ENCODE results near the gene SCAPER. TPM values are rescaled to one million over a fixed set of nuclear protein-coding genes. Genes with fewer than 3 reads are reported as not detected.

Gene SCAPER
- total and polyA plus RNA-seq, 4 donors = 3.3 to 18.0 (median 9.9) TPM

DNA sequence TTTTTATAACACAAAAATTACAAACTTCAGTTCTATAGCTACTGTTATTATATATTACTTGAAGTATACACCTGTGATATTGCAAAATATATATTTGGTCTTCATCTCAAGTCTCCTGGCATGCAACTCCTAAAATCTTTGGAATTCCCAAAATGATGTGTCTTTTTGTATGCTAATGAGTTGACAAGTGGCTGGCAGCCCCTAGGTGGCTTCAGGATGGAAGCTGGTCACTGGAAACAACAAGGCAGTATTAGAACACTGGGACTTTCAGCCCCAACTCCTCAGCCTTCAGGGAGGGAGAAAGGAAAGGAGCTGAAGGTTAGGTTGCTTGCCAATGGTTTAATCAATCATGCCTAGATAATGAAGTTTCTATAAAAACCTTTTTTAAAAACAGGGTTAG is 112.0 kb downstream of the SCAPER start:
- no peaks in the 10 kb centered on the region for H3K4me1 ChIP-seq (ENCODE audit: control insufficient read depth in 4 of 4, insufficient read depth in 4 of 4, low read length in 3 of 4)
- H3K36me3 ChIP-seq (ENCODE audit: control insufficient read depth in 4 of 4, insufficient read depth in 3 of 4, low read depth in 1 of 4, low read length in 3 of 4) = peaks cover 0 to 30% (median 20%) of the 10 kb centered on the region in 4 donors
- DNase-seq (ENCODE audit: low spot score) = no peak
- H3K4me3 ChIP-seq (ENCODE audit: low read depth in 1 of 3, low read length in 3 of 3) = no peak overlapping the region
- H3K9ac ChIP-seq (ENCODE audit: low read depth in 1 of 2, low read length in 2 of 2) = no peak overlapping the region
- H3K27me3 ChIP-seq (ENCODE audit: control insufficient read depth in 4 of 4, insufficient read depth in 4 of 4, low read length in 3 of 4) = no peaks in the 10 kb centered on the region
- no peak overlapping the region for H3K27ac ChIP-seq (ENCODE audit: low read depth in 1 of 2, low read length in 2 of 2)
- TF ChIP-seq HNF4G (IDR thresholded peaks at IDR 0.05) (no peak), TAF1 (conservative IDR thresholded peaks at IDR 0.05) (no peak), YY1 (IDR thresholded peaks at IDR 0.05) (no peak), NR2F2 (IDR thresholded peaks at IDR 0.05) (no peak)
- TF ChIP-seq, protein P1, sequence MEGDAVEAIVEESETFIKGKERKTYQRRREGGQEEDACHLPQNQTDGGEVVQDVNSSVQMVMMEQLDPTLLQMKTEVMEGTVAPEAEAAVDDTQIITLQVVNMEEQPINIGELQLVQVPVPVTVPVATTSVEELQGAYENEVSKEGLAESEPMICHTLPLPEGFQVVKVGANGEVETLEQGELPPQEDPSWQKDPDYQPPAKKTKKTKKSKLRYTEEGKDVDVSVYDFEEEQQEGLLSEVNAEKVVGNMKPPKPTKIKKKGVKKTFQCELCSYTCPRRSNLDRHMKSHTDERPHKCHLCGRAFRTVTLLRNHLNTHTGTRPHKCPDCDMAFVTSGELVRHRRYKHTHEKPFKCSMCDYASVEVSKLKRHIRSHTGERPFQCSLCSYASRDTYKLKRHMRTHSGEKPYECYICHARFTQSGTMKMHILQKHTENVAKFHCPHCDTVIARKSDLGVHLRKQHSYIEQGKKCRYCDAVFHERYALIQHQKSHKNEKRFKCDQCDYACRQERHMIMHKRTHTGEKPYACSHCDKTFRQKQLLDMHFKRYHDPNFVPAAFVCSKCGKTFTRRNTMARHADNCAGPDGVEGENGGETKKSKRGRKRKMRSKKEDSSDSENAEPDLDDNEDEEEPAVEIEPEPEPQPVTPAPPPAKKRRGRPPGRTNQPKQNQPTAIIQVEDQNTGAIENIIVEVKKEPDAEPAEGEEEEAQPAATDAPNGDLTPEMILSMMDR (IDR thresholded peaks at IDR 0.05; ENCODE audit: low read depth, low read length, missing input control) = no peak
- H3K9me3 ChIP-seq (ENCODE audit: control insufficient read depth in 4 of 4, low read length in 3 of 4) = no peaks in the 10 kb centered on the region

DNA sequence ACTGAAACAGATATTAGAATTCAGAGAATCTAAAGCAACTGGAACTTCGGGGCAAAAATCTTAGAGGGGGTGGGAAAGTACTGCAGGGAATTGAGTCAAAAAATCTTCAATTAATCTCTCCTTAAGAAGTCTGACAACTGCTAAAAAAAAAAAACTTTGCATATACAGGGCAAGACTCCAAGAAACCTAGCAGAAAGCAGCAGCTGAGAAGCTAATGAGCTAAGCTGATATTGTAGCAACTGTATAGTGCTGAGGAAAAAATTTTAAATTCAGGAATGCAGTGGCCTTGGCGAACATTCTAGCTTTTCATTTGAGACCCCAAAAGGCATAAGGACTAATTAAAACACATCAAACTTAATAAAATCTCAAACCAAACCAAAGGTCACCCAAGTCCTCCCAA is 113.6 kb downstream of the SCAPER start:
- Histone ChIP-seq H3K4me3 (ENCODE audit: low read depth in 1 of 3, low read length in 3 of 3) (no peak overlapping the region), H3K27me3 (ENCODE audit: control insufficient read depth in 4 of 4, insufficient read depth in 4 of 4, low read length in 3 of 4) (no peaks in the 10 kb centered on the region), H3K9me3 (ENCODE audit: control insufficient read depth in 4 of 4, low read length in 3 of 4) (no peaks in the 10 kb centered on the region), H3K27ac (ENCODE audit: low read depth in 1 of 2, low read length in 2 of 2) (no peak overlapping the region), H3K9ac (ENCODE audit: low read depth in 1 of 2, low read length in 2 of 2) (no peak overlapping the region), H3K4me1 (ENCODE audit: control insufficient read depth in 4 of 4, insufficient read depth in 4 of 4, low read length in 3 of 4) (no peaks in the 10 kb centered on the region), H3K36me3 (ENCODE audit: control insufficient read depth in 4 of 4, insufficient read depth in 3 of 4, low read depth in 1 of 4, low read length in 3 of 4) (peaks cover 0 to 30% (median 20%) of the 10 kb centered on the region in 4 donors)
- WGBS = 97% methylated on average over 2 of the region's 2 CpGs
- TF ChIP-seq RAD21 (IDR thresholded peaks at IDR 0.05) (no peak), HNF4A (conservative IDR thresholded peaks at IDR 0.05) (no peak), FOXA1 (IDR thresholded peaks at IDR 0.05) (no peak), HNF4G (IDR thresholded peaks at IDR 0.05) (no peak)
- TF ChIP-seq, protein P1 (IDR thresholded peaks at IDR 0.05; ENCODE audit: low read depth, low read length, missing input control) = no peak
- TF ChIP-seq, protein P2, sequence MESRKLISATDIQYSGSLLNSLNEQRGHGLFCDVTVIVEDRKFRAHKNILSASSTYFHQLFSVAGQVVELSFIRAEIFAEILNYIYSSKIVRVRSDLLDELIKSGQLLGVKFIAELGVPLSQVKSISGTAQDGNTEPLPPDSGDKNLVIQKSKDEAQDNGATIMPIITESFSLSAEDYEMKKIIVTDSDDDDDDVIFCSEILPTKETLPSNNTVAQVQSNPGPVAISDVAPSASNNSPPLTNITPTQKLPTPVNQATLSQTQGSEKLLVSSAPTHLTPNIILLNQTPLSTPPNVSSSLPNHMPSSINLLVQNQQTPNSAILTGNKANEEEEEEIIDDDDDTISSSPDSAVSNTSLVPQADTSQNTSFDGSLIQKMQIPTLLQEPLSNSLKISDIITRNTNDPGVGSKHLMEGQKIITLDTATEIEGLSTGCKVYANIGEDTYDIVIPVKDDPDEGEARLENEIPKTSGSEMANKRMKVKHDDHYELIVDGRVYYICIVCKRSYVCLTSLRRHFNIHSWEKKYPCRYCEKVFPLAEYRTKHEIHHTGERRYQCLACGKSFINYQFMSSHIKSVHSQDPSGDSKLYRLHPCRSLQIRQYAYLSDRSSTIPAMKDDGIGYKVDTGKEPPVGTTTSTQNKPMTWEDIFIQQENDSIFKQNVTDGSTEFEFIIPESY (IDR thresholded peaks at IDR 0.05) = no peak
- DNase-seq (ENCODE audit: low spot score) = no peak

DNA sequence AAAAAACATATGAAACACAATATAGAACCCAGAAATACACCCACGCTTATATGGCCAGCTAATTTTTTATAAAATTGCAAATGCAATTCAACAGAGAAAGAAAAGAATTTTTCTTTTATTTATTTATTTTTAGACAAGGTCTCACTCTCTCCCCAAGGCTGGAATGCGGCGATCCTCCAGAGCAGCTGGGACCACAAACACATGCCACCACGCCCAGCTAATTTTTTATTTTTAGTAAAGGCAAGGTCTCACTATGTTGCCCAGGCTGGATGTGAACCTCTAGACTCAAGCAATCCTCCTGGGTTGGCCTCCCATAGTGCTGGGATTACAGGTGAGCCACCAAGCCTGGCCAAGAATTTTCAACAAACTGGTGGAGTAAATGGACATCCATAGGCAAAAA is 117.9 kb downstream of the SCAPER start:
- H3K4me1 ChIP-seq (ENCODE audit: control insufficient read depth in 4 of 4, insufficient read depth in 4 of 4, low read length in 3 of 4) = no peaks in the 10 kb centered on the region
- no peaks in the 10 kb centered on the region for H3K27me3 ChIP-seq (ENCODE audit: control insufficient read depth in 4 of 4, insufficient read depth in 4 of 4, low read length in 3 of 4)
- no peak for DNase-seq (ENCODE audit: low spot score)
- H3K36me3 ChIP-seq (ENCODE audit: control insufficient read depth in 4 of 4, insufficient read depth in 3 of 4, low read depth in 1 of 4, low read length in 3 of 4) = peaks cover 0 to 6% (median 5%) of the 10 kb centered on the region in 4 donors
- H3K9ac ChIP-seq (ENCODE audit: low read depth in 1 of 2, low read length in 2 of 2) = no peak overlapping the region
- no peak overlapping the region for H3K27ac ChIP-seq (ENCODE audit: low read depth in 1 of 2, low read length in 2 of 2)
- TF ChIP-seq, protein P3, sequence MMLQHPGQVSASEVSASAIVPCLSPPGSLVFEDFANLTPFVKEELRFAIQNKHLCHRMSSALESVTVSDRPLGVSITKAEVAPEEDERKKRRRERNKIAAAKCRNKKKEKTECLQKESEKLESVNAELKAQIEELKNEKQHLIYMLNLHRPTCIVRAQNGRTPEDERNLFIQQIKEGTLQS (IDR thresholded peaks at IDR 0.05) = no peak
- TF ChIP-seq RXRA (IDR thresholded peaks at IDR 0.05) (no peak), TAF1 (conservative IDR thresholded peaks at IDR 0.05) (no peak)
- WGBS = 97% methylated on average over 4 of the region's 4 CpGs
- no peak overlapping the region for H3K4me3 ChIP-seq (ENCODE audit: low read depth in 1 of 3, low read length in 3 of 3)
- H3K9me3 ChIP-seq (ENCODE audit: control insufficient read depth in 4 of 4, low read length in 3 of 4) = no peaks in the 10 kb centered on the region
